Middle frontal gyrus (tissue), 1 donor: Measurements from ENCODE around the gene MAML2.

Source experiments
- DNase-seq: peaks from one replicate; pipeline ENCODE4 v3.0.0-alpha.2; 2015; ENCODE audit warnings: low spot score; ENCODE audit errors: extremely low spot score

The MAML2 gene

GRCh38 chr11:96342961-96343711, at the start of gene MAML2:
Gene MAML2, minus strand, starts transcription at chr11:96343195. Its CDS starts 1,300 bp downstream, at chr11:96341895.
- peak; percentile 86 for DNase-seq

GRCh38 chr11:96391698-96392307, 48.8 kb upstream of the MAML2 start:
- no peak for DNase-seq

- DNase-seq, result no peak
Measured at GRCh38 chr11:96390488-96390792, 47.4 kb upstream of the MAML2 start.

- DNase-seq, result peak; percentile 86
Measured at GRCh38 chr11:96389720-96390487, 46.9 kb upstream of the MAML2 start, which contains the start of the genes CCDC82 and JRKL. Gene CCDC82, minus strand, starts transcription at chr11:96389912. Its CDS starts 5,165 bp downstream, at chr11:96384747. Gene JRKL, plus strand, starts transcription at chr11:96390013. Its CDS starts 637 bp downstream, at chr11:96390650.

- no peak for DNase-seq
Measured at GRCh38 chr11:96388891-96389719, 46.1 kb upstream of the MAML2 start.

- no peak for DNase-seq
Measured at GRCh38 chr11:96385187-96385586, 42.2 kb upstream of the MAML2 start.

GRCh38 chr11:96384156-96384555, 41.2 kb upstream of the MAML2 start:
- no peak for DNase-seq

- DNase-seq, result no peak
Measured at GRCh38 chr11:96376796-96377195, 33.8 kb upstream of the MAML2 start.

GRCh38 chr11:96373826-96374225, 30.8 kb upstream of the MAML2 start:
- no peak for DNase-seq

GRCh38 chr11:96367342-96367741, 24.3 kb upstream of the MAML2 start:
- no peak for DNase-seq

- no peak for DNase-seq
Measured at GRCh38 chr11:96366024-96366423, 23.0 kb upstream of the MAML2 start.

- DNase-seq, result no peak
Measured at GRCh38 chr11:96365493-96365892, 22.5 kb upstream of the MAML2 start.

GRCh38 chr11:96361778-96362177, 18.8 kb upstream of the MAML2 start:
- DNase-seq, result no peak

- DNase-seq, result no peak
Measured at GRCh38 chr11:96358321-96358720, 15.3 kb upstream of the MAML2 start.

- DNase-seq, result no peak
Measured at GRCh38 chr11:96357794-96358193, 14.8 kb upstream of the MAML2 start.

- DNase-seq, result no peak
Measured at GRCh38 chr11:96356848-96357247, 13.9 kb upstream of the MAML2 start.

GRCh38 chr11:96342014-96342960, 708 bp downstream of the MAML2 start:
- no peak for DNase-seq

- no peak for DNase-seq
Measured at GRCh38 chr11:96341211-96342013, 1.6 kb downstream of the MAML2 start.

GRCh38 chr11:96340555-96340885, 2.5 kb downstream of the MAML2 start:
- no peak for DNase-seq
